ENCODE measurements around the gene HMGB4. TPM values are rescaled to one million over a fixed set of nuclear protein-coding genes. Genes with fewer than 3 reads are reported as not detected.

The HMGB4 gene
- polyA plus RNA-seq, 5 donors = not detected

- no peak for DNase-seq
Measured at GRCh38 chr1:33897092-33897725, 33.3 kb downstream of the HMGB4 start.

GRCh38 chr1:33898406-33898805 lies 34.5 kb downstream of the HMGB4 start:
- DNase-seq = no peak

GRCh38 chr1:33898881-33899280 lies 35.0 kb downstream of the HMGB4 start:
- no peak for DNase-seq

- no peak for DNase-seq
Measured at GRCh38 chr1:33899746-33900145, 35.9 kb downstream of the HMGB4 start.

GRCh38 chr1:33902486-33903209 lies 38.8 kb downstream of the HMGB4 start:
- DNase-seq = no peak

GRCh38 chr1:33903210-33903589 lies 39.3 kb downstream of the HMGB4 start:
- no peak for DNase-seq

GRCh38 chr1:33905241-33905640 lies 41.4 kb downstream of the HMGB4 start:
- no peak for DNase-seq

- no peak for DNase-seq
Measured at GRCh38 chr1:33906156-33906555, 42.3 kb downstream of the HMGB4 start.

- no peak for DNase-seq
Measured at GRCh38 chr1:33908324-33908956, 44.6 kb downstream of the HMGB4 start.
